HEK293 (cell line): Measurements from ENCODE around the gene PLAAT2.

Source experiments
- KLF7 ChIP-seq: fragments of 450-650 bp; formaldehyde crosslinking; IDR thresholded peaks from 2 replicates; pipeline ENCODE4 v1.5.1; 2016; ENCODE audit warnings: missing biosample characterization, missing genetic modification characterization, borderline replicate concordance
- RBAK ChIP-seq: fragments of 450-650 bp; formaldehyde crosslinking; IDR thresholded peaks from 2 replicates; pipeline ENCODE4 v1.5.1; 2016; ENCODE audit warnings: missing biosample characterization, missing genetic modification characterization
- SCRT2 ChIP-seq: fragments of 450-650 bp; formaldehyde crosslinking; IDR thresholded peaks from 2 replicates; pipeline ENCODE4 v1.5.1; 2016; ENCODE audit warnings: missing biosample characterization, missing genetic modification characterization
- WT1 ChIP-seq: fragments of 450-650 bp; formaldehyde crosslinking; IDR thresholded peaks from 2 replicates; pipeline ENCODE4 v1.5.1; 2016; ENCODE audit warnings: missing biosample characterization, missing genetic modification characterization
- ZBTB7A ChIP-seq: fragments of 450-650 bp; formaldehyde crosslinking; IDR thresholded peaks from 2 replicates; pipeline ENCODE4 v1.5.1; 2016; ENCODE audit warnings: low read depth, missing biosample characterization, missing genetic modification characterization
- ZFP3 ChIP-seq: fragments of 450-650 bp; formaldehyde crosslinking; IDR thresholded peaks from 2 replicates; pipeline ENCODE4 v1.5.1; 2016; ENCODE audit warnings: low read depth, missing biosample characterization, missing genetic modification characterization
- ZNF10 ChIP-seq: fragments of 450-650 bp; formaldehyde crosslinking; IDR thresholded peaks from 2 replicates; pipeline ENCODE4 v1.5.1; 2017; ENCODE audit warnings: missing biosample characterization, missing genetic modification characterization
- ZNF112 ChIP-seq: fragments of 450-650 bp; formaldehyde crosslinking; IDR thresholded peaks from 2 replicates; pipeline ENCODE4 v1.5.0; 2017; ENCODE audit warnings: missing biosample characterization, missing genetic modification characterization
- ZNF19 ChIP-seq: fragments of 450-650 bp; formaldehyde crosslinking; IDR thresholded peaks from 2 replicates; pipeline ENCODE4; 2016; ENCODE audit warnings: missing biosample characterization, missing genetic modification characterization, low read depth
- ZNF211 ChIP-seq: fragments of 450-650 bp; formaldehyde crosslinking; IDR thresholded peaks from 2 replicates; pipeline ENCODE4 v1.5.1; 2016; ENCODE audit warnings: low read depth, missing biosample characterization, missing genetic modification characterization
- ZNF311 ChIP-seq: fragments of 450-650 bp; formaldehyde crosslinking; IDR thresholded peaks from 2 replicates; pipeline ENCODE4 v1.5.1; 2017; ENCODE audit warnings: missing biosample characterization, missing genetic modification characterization, borderline replicate concordance
- ZNF354C ChIP-seq: fragments of 450-650 bp; formaldehyde crosslinking; IDR thresholded peaks from 2 replicates; pipeline ENCODE4 v1.5.1; 2016; ENCODE audit warnings: missing biosample characterization, missing genetic modification characterization, low read depth, borderline replicate concordance
- ZNF394 ChIP-seq: fragments of 450-650 bp; formaldehyde crosslinking; IDR thresholded peaks from 2 replicates; pipeline ENCODE4 v1.5.1; 2016; ENCODE audit warnings: missing biosample characterization, missing genetic modification characterization, mild to moderate bottlenecking, moderate library complexity, borderline replicate concordance
- ZNF561 ChIP-seq: fragments of 450-650 bp; IDR thresholded peaks from 2 replicates; pipeline ENCODE4 v1.5.1; 2018; ENCODE audit warnings: missing biosample characterization, missing genetic modification characterization, borderline replicate concordance
- TF ChIP-seq, protein P1 (sequence below): fragments of 450-650 bp; formaldehyde crosslinking; IDR thresholded peaks from 2 replicates; pipeline ENCODE4 v1.5.1; 2017; ENCODE audit warnings: missing biosample characterization, missing genetic modification characterization
- TF ChIP-seq, protein P2 (sequence below): fragments of 450-650 bp; formaldehyde crosslinking; IDR thresholded peaks from 2 replicates; pipeline ENCODE4 v1.5.1; 2016; ENCODE audit warnings: missing biosample characterization, missing genetic modification characterization, borderline replicate concordance
- TF ChIP-seq, protein P3 (sequence below): fragments of 450-650 bp; formaldehyde crosslinking; IDR thresholded peaks from 2 replicates; pipeline ENCODE4 v1.5.1; 2016; ENCODE audit warnings: missing biosample characterization, missing genetic modification characterization, borderline replicate concordance
- TF ChIP-seq, protein P4 (sequence below): fragments of 450-650 bp; formaldehyde crosslinking; IDR thresholded peaks from 2 replicates; pipeline ENCODE4 v1.5.0; 2017; ENCODE audit warnings: missing biosample characterization, missing genetic modification characterization, borderline replicate concordance
- TF ChIP-seq, protein P5 (sequence below): fragments of 450-650 bp; IDR thresholded peaks from 2 replicates; pipeline ENCODE4 v1.5.1; 2018; ENCODE audit warnings: missing biosample characterization, mild to moderate bottlenecking, missing genetic modification characterization
- TF ChIP-seq, protein P6 (sequence below): fragments of 450-650 bp; formaldehyde crosslinking; IDR thresholded peaks from 2 replicates; pipeline ENCODE4 v1.5.1; 2016; ENCODE audit warnings: missing biosample characterization, missing genetic modification characterization

The PLAAT2 gene

DNA sequence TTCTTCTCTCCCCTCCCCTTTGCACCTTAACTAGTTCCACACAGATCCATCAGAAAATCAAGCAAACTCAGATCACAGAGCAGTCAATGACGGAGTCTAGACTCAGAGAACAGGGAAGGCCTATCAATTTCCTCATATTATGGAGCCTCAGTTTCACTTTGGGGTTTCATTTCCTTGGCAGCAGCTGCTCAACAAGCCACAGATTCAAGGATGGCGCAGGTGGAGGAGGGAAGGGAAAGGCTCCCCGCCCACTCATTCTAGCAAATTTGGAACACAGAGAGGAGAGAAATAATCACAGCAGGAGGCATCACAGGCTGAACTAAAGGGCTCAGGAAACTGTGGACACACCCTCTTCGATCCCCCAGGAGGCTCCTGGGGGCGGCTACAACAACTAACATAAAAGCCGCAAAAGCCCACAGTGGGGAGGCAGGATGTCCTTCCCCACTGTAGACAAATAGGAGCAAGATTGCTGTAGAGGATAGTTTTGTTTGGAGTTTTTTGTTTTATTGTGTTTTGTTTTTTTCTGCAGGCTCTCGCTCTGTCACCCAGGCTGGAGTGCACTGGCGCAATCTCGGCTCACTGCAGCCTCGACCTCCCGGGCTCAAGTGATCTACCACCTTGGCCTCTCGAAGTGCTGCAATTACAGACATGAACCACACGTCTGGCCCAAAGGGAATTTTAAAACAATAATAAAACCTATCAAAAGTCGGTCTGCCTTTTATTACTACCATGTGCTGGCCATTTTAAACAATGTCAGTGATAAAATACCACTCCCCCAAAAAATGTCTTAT lies 47.6 kb upstream of the PLAAT2 start (continued):
- TF ChIP-seq, protein P1, sequence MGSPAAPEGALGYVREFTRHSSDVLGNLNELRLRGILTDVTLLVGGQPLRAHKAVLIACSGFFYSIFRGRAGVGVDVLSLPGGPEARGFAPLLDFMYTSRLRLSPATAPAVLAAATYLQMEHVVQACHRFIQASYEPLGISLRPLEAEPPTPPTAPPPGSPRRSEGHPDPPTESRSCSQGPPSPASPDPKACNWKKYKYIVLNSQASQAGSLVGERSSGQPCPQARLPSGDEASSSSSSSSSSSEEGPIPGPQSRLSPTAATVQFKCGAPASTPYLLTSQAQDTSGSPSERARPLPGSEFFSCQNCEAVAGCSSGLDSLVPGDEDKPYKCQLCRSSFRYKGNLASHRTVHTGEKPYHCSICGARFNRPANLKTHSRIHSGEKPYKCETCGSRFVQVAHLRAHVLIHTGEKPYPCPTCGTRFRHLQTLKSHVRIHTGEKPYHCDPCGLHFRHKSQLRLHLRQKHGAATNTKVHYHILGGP (tag by site-specific recombination): no peak
- TF ChIP-seq, protein P2, sequence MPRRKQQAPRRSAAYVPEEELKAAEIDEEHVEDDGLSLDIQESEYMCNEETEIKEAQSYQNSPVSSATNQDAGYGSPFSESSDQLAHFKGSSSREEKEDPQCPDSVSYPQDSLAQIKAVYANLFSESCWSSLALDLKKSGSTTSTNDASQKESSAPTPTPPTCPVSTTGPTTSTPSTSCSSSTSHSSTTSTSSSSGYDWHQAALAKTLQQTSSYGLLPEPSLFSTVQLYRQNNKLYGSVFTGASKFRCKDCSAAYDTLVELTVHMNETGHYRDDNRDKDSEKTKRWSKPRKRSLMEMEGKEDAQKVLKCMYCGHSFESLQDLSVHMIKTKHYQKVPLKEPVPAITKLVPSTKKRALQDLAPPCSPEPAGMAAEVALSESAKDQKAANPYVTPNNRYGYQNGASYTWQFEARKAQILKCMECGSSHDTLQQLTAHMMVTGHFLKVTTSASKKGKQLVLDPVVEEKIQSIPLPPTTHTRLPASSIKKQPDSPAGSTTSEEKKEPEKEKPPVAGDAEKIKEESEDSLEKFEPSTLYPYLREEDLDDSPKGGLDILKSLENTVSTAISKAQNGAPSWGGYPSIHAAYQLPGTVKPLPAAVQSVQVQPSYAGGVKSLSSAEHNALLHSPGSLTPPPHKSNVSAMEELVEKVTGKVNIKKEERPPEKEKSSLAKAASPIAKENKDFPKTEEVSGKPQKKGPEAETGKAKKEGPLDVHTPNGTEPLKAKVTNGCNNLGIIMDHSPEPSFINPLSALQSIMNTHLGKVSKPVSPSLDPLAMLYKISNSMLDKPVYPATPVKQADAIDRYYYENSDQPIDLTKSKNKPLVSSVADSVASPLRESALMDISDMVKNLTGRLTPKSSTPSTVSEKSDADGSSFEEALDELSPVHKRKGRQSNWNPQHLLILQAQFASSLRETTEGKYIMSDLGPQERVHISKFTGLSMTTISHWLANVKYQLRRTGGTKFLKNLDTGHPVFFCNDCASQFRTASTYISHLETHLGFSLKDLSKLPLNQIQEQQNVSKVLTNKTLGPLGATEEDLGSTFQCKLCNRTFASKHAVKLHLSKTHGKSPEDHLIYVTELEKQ: no peak
- TF ChIP-seq ZNF354C (no peak), ZNF10 (tag by site-specific recombination) (no peak), ZNF394 (tag by site-specific recombination) (no peak), ZNF211 (tag by site-specific recombination) (no peak), ZNF311 (tag by site-specific recombination) (no peak), KLF7 (tag by site-specific recombination) (no peak), ZNF561 (tag by site-specific recombination) (no peak), ZBTB7A (tag by site-specific recombination) (no peak), SCRT2 (tag by site-specific recombination) (no peak), WT1 (no peak), RBAK (tag by site-specific recombination) (no peak), ZFP3 (tag by site-specific recombination) (no peak), ZNF112 (no peak), ZNF19 (tag by site-specific recombination) (no peak)
- TF ChIP-seq, protein P3, sequence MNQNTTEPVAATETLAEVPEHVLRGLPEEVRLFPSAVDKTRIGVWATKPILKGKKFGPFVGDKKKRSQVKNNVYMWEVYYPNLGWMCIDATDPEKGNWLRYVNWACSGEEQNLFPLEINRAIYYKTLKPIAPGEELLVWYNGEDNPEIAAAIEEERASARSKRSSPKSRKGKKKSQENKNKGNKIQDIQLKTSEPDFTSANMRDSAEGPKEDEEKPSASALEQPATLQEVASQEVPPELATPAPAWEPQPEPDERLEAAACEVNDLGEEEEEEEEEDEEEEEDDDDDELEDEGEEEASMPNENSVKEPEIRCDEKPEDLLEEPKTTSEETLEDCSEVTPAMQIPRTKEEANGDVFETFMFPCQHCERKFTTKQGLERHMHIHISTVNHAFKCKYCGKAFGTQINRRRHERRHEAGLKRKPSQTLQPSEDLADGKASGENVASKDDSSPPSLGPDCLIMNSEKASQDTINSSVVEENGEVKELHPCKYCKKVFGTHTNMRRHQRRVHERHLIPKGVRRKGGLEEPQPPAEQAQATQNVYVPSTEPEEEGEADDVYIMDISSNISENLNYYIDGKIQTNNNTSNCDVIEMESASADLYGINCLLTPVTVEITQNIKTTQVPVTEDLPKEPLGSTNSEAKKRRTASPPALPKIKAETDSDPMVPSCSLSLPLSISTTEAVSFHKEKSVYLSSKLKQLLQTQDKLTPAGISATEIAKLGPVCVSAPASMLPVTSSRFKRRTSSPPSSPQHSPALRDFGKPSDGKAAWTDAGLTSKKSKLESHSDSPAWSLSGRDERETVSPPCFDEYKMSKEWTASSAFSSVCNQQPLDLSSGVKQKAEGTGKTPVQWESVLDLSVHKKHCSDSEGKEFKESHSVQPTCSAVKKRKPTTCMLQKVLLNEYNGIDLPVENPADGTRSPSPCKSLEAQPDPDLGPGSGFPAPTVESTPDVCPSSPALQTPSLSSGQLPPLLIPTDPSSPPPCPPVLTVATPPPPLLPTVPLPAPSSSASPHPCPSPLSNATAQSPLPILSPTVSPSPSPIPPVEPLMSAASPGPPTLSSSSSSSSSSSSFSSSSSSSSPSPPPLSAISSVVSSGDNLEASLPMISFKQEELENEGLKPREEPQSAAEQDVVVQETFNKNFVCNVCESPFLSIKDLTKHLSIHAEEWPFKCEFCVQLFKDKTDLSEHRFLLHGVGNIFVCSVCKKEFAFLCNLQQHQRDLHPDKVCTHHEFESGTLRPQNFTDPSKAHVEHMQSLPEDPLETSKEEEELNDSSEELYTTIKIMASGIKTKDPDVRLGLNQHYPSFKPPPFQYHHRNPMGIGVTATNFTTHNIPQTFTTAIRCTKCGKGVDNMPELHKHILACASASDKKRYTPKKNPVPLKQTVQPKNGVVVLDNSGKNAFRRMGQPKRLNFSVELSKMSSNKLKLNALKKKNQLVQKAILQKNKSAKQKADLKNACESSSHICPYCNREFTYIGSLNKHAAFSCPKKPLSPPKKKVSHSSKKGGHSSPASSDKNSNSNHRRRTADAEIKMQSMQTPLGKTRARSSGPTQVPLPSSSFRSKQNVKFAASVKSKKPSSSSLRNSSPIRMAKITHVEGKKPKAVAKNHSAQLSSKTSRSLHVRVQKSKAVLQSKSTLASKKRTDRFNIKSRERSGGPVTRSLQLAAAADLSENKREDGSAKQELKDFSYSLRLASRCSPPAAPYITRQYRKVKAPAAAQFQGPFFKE (tag by site-specific recombination): no peak
- TF ChIP-seq, protein P4, sequence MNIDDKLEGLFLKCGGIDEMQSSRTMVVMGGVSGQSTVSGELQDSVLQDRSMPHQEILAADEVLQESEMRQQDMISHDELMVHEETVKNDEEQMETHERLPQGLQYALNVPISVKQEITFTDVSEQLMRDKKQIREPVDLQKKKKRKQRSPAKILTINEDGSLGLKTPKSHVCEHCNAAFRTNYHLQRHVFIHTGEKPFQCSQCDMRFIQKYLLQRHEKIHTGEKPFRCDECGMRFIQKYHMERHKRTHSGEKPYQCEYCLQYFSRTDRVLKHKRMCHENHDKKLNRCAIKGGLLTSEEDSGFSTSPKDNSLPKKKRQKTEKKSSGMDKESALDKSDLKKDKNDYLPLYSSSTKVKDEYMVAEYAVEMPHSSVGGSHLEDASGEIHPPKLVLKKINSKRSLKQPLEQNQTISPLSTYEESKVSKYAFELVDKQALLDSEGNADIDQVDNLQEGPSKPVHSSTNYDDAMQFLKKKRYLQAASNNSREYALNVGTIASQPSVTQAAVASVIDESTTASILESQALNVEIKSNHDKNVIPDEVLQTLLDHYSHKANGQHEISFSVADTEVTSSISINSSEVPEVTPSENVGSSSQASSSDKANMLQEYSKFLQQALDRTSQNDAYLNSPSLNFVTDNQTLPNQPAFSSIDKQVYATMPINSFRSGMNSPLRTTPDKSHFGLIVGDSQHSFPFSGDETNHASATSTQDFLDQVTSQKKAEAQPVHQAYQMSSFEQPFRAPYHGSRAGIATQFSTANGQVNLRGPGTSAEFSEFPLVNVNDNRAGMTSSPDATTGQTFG (tag by site-specific recombination): no peak
- TF ChIP-seq, protein P5, sequence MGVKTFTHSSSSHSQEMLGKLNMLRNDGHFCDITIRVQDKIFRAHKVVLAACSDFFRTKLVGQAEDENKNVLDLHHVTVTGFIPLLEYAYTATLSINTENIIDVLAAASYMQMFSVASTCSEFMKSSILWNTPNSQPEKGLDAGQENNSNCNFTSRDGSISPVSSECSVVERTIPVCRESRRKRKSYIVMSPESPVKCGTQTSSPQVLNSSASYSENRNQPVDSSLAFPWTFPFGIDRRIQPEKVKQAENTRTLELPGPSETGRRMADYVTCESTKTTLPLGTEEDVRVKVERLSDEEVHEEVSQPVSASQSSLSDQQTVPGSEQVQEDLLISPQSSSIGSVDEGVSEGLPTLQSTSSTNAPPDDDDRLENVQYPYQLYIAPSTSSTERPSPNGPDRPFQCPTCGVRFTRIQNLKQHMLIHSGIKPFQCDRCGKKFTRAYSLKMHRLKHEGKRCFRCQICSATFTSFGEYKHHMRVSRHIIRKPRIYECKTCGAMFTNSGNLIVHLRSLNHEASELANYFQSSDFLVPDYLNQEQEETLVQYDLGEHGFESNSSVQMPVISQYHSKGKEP (tag by site-specific recombination): no peak
- TF ChIP-seq, protein P6, sequence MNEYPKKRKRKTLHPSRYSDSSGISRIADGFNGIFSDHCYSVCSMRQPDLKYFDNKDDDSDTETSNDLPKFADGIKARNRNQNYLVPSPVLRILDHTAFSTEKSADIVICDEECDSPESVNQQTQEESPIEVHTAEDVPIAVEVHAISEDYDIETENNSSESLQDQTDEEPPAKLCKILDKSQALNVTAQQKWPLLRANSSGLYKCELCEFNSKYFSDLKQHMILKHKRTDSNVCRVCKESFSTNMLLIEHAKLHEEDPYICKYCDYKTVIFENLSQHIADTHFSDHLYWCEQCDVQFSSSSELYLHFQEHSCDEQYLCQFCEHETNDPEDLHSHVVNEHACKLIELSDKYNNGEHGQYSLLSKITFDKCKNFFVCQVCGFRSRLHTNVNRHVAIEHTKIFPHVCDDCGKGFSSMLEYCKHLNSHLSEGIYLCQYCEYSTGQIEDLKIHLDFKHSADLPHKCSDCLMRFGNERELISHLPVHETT: no peak
